ENCODE results near the gene MAP4K3.
"Not testable (repeated sequence)": the region's sequence is repeated elsewhere in the genome, so short reads cannot be mapped to it uniquely, and the experiment has no call there.

MAP4K3 gene

GRCh38 chr2:39334978-39335377 lies 102.1 kb downstream of the MAP4K3 start:
- TF ChIP-seq CTCF (IDR thresholded peaks at IDR 0.05; ENCODE audit: low read depth, low read length, missing control alignments), result no peak
- no peak overlapping the region for H3K4me3 ChIP-seq (ENCODE audit: low read depth, low read length)
- DNase-seq (ENCODE audit: low read depth), result no peak

GRCh38 chr2:39334529-39334928 lies 102.6 kb downstream of the MAP4K3 start:
- TF ChIP-seq CTCF (IDR thresholded peaks at IDR 0.05; ENCODE audit: low read depth, low read length, missing control alignments), result no peak
- no peak overlapping the region for H3K4me3 ChIP-seq (ENCODE audit: low read depth, low read length)
- no peak for DNase-seq (ENCODE audit: low read depth)

- no peak for TF ChIP-seq CTCF (IDR thresholded peaks at IDR 0.05; ENCODE audit: low read depth, low read length, missing control alignments)
- H3K4me3 ChIP-seq (ENCODE audit: low read depth, low read length), result no peak overlapping the region
- DNase-seq (ENCODE audit: low read depth), result no peak
Measured at GRCh38 chr2:39326644-39327043, 110.4 kb downstream of the MAP4K3 start.

GRCh38 chr2:39325966-39326365 lies 111.1 kb downstream of the MAP4K3 start:
- H3K4me3 ChIP-seq (ENCODE audit: low read depth, low read length), result no peak overlapping the region
- no peak for TF ChIP-seq CTCF (IDR thresholded peaks at IDR 0.05; ENCODE audit: low read depth, low read length, missing control alignments)
- no peak for DNase-seq (ENCODE audit: low read depth)

- not testable (repeated sequence) for H3K4me3 ChIP-seq (ENCODE audit: low read depth, low read length); DNase-seq (ENCODE audit: low read depth)
Measured at GRCh38 chr2:39321056-39322035, 115.7 kb downstream of the MAP4K3 start.

GRCh38 chr2:39320162-39320561 lies 116.9 kb downstream of the MAP4K3 start:
- H3K4me3 ChIP-seq (ENCODE audit: low read depth, low read length), result no peak overlapping the region

GRCh38 chr2:39313575-39313974 lies 123.5 kb downstream of the MAP4K3 start:
- DNase-seq (ENCODE audit: low read depth), result no peak
- no peak for TF ChIP-seq CTCF (IDR thresholded peaks at IDR 0.05; ENCODE audit: low read depth, low read length, missing control alignments)
- H3K4me3 ChIP-seq (ENCODE audit: low read depth, low read length), result no peak overlapping the region

More at GRCh38 chr2:39320162-39320561, 116.9 kb downstream of the MAP4K3 start:
- no peak for DNase-seq (ENCODE audit: low read depth)
- no peak for TF ChIP-seq CTCF (IDR thresholded peaks at IDR 0.05; ENCODE audit: low read depth, low read length, missing control alignments)

Data from GM12864 (cell line).